ENCODE results near the gene NT5DC1.

The NT5DC1 gene

DNA sequence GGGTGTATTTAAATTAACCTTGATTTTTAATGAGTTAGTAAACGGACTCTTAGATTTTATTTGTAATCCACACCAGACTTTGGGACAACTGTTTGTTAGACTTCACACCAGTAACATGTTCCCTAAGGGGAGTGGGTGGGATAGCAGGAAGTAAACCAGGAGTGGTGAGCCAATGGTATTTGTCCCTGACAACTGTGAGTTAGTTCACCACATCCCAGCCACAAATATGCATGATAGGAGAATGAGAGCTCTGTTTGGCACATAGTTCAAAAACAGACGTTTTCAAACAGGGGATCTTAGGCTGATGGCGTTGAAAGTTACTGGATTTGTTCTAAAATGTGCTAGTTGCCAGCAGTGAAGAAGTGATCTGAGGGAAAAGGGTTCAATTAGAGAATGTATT lies 44.0 kb downstream of the NT5DC1 start:
- DNase-seq: no peak

DNA sequence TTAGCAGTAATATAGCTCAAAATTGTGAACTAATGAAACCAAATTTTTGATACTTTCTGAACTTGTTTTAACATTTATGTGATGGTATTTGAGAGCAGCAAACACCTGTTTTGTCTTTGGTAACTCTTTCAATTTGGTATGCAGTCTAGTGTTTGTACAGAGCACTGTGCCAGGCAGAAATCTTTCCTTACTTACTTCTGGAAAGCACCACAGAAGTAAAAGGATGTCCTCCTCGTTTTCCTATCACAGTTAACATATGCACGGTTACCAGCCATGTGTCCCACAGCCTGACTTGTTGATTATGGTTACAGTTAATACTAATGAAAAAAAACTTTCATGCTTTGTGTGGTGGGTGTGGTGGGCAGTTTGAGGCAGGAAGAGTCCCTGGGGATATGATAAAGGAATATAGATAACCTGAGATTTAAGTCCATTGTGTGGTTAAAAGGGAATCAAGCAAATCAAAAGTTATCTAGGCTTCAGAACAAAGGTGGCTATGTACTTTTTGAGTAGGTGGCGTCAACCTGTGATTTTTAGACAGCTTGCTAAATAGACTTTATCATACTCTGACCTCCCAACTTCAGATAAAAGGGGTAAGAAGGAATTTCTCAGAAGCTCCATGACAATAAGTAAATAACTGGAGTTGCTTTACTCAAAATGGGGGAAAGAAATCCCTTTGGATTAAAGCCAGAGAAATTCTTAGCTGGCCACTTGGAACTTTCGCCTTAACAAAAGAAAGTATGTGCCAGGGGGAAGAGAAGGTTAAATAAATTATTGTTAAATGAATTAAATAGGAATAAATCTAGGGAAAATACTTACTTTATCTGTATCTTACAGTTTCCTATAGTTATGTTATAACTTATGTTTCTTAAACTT lies 45.4 kb downstream of the NT5DC1 start:
- DNase-seq: no peak

DNA sequence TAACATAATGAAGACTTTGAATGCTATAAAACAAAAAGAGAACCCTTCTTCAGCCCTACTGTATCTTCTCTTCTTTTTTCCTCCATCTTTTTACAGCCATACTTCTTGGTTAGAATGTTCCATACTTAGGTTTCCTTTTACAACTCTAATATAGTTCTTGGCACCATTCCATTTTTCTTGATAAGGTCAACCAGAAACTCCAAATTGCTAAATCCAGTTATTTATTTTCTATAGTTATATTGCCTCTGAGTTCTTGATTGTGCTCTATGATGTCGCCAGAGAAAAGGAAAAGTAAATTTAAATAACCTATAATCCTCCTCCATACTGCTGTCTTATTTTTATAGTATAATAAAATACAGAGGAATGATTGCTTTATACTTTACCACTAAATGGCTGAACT lies 52.0 kb downstream of the NT5DC1 start:
- DNase-seq: no peak

DNA sequence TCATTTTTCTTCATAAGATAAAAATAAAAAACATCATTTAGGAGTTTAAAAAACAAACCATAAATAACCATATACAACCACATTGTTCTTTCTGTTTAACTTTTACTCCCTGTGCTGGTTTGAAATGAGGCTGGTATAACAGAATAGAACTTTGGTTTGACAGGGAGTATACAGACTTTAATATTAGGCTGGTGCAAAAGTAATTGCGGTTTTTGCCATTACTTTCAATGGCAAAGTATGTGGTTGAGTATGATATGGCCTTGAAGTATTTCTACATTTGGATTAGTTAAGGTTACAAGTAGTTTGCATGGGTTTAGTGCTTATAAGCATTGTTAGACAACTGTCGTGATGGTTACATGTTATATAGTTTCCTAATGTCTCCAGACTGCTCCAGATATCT lies 54.2 kb downstream of the NT5DC1 start:
- no peak for DNase-seq

DNA sequence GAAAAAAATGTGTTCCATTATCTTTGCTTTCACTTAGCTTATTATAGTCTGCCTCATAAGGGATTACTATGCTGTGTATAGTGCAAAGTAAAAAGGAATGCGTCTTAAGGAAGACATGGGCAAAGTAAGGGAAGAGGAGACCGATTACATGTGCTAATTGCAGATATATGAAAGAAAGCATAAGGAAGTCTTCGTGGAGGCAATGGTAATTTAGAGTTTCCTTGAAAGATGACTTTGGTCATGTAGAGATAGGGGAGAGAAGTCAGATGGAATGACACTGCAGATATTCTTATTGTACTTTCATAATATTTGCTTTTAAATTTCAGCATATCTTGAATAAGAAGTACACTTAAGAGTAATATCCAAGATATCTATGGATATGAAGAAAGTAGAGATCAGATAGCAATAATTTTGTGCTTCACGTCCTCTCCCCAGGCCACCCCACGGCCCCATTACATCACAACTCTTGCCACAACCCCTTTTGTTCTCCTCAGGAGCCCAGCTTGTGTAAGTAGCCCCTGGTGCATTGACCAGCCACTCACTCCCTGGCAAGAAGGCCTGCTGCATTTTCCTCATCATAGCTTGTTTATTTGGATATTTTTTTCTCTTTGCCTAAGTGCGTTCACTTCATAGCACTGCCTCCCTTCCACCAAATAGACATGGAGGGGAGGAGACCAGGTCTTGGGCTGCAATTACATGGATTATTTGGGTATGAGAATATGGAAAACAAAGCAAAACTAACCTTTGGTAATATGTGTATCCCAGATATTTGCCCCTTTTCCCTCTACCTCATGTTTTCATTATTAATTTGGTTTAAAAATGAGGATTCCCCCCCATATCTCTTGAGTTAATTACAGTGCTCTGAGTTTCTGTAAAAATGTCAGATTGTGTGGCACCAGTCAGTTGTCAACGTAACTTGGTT lies 56.0 kb downstream of the NT5DC1 start:
- no peak for DNase-seq

DNA sequence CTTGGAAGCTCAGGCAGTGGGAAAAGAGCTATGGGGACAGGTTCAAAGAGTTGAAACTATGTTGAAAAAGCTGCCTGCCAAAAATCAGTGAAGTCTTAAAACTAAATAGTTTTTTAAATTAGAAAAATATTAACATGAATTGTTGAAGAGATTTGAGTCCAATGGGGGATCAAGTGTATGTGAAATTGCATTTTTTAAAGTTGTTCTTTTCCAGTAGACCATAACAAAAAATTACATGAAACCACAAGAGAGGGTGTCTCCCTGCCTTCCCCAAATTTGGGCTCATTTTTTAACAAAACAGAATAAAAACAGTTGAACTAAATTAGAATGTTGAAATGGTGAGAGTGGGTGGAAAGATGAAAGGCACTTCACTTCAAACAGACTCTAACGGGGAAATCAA lies 56.7 kb downstream of the NT5DC1 start:
- no peak for DNase-seq

DNA sequence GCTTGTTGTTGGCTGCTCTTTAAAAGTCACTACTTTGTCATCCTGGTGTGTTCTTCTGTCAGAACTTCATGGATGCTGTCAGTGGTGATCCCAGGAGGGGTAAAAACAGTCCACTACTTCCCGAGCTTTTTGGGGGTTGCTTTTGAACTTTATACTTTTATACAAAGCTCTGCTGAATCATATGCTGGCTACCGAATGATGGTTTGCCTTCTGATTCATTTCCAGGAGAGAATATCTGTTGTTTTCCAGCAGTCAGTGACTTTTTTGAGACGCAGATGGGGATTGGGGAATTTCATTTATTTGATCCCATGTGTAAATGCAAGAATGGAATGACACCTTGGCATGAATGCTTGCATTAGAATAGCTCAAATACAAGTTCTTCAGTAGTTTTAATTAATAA lies 58.0 kb downstream of the NT5DC1 start:
- DNase-seq: no peak

DNA sequence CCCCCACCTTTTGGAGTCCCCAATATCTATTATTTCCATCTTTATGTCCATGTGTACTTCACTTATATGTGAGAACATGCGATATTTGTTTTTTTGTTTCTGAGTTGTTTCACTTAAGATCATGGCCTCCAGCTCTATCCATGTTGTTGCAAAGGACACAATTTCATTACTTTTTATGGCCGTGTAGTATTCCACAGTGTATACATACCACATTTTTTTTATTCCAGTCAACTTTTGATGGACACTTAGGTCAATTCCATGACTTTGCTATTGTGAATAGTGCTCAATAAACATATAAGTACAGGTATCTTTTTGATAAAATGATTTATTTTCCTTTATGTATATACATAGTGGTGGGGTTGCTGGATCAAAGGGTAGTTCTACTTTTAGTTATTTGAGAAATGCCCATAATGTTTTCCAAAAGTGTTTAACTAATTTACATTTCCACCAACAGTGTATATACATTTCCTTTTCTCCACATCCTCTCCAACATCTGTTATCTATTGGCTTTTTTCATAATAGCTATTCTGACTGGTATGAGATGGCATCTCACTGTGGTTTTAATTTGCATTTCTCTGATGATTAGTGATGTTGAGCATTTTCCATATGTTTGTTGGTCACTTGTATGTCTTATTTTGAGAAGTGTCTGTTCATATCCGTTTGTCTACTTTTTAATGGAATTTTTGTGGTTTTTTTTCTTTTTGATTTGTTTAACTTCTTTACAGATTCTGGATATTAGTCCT lies 59.3 kb downstream of the NT5DC1 start:
- DNase-seq: no peak

DNA sequence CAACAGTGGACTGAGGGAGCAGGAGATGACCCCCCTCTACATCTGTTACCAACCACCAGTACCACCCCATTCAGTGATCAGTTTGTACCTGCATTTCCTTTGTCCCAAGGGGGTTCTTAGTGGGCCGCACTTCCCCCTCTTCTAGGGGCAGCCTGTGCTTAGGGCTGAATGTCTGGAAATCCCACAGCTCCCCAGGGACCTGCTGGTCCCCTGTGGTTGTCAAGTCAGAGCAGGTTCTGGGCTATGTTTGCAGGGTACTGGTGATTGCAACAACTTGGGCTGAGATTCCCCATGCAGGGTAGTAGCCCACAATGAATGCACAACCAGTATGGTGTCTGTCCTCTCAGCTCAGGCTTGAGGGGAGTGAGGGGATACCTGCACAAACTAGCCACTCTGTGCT lies 64.9 kb downstream of the NT5DC1 start:
- no peak for DNase-seq

DNA sequence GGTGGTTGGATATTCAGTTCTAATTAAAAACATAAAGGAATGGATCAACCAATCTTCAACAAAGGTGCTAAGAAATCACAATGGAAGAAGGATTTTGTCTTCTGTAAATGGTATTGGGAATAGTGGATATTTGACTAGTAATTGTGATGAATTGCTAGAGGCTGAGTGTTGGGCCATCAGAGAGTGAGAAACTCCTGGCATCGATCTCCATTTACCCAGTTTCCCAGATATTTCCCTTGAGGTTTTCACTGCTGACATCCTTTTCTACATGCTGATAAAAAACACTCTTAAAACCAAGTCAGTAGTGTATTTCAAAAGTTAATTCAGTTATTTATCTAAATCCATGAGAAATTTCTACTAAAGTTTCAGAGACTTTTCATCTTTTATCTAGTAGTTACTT lies 65.7 kb downstream of the NT5DC1 start:
- DNase-seq: no peak

DNA sequence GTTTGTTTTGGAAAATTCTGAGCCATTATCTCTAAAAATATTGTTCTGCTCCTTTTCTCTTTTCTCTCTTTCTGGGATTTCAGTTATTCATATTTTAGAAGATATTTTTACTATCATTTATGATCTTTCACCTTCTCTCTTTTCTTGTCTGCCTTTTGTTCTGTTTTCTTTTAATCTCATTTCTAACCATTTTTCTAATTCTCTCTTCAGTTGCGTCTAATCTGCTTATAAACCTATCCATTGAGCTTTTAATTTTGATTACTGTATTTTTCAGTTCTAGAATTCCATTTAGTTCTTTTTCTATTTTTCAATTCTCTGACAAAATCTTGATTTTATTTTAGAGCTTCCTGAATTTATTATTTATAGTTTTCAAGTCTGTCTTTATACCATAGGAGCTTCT lies 67.5 kb downstream of the NT5DC1 start:
- no peak for DNase-seq

DNA sequence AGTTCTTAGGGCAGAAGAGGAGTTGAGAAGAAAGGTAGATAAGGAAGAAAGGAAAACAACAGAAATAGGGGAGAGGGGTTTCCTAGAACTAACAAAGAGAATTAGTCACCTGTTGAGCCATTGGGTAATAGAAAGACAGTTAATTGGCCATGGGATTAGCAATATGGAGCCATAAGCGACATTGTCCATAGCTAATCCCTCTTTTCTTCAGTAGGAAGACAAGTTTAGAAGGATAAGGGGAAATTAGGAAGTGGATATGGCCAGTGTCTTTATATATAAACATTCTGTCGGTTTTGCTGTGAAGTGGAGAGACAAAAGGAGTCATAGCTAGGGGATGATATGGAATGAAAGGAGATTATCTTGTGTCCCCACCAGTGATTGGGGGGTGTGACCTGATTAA lies 69.2 kb downstream of the NT5DC1 start:
- no peak for DNase-seq

DNA sequence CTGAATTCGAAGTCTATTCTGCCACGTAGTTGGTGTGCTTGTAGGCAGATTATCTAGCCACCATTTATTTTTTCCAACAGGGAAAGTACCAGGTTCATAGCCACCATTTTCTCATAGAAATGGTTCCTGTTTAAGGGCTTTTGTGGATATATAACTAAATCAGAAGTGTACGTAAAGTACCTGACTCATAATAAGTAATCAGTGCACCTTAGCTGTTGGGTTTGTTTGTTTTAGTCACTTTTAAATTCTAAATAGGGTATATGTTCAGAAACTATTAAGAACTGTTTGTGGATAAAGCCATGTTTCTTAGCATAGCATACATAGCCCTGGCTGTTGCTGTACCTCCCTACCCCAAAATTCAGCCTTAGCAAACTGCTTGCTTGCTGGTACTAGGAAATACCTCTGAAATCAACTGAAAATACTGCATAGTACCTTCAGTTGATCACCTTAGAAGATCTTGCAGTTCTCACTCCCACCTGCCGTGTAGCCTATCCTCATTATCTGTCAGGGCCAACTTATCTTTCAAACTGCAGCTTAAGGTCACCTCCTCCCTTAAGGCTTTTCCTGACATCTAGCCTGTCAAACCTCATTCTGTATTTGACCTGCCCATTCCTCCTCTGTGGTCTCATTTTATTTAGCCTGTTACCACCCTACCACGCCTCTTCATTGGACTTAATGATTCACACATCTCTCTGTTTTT lies 69.9 kb downstream of the NT5DC1 start:
- no peak for DNase-seq

DNA sequence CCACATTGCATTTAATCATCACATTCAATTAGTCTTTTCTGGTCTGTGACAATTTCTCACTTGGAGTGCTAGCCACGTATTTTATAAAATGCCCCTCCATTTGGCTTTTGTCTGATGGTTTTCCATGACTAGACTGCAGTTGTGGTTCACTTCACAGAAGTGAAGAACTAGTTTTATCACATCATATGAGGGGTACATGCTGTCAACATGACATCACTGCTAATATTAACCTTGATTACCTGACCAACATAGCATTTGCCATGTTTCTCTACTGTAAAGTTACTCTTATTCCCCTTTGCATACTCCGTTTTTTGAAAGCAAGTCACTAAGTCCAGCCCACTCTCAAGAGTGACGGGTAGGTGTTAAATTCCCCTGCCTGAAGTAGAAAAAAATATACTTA lies 73.3 kb downstream of the NT5DC1 start:
- no peak for DNase-seq

DNA sequence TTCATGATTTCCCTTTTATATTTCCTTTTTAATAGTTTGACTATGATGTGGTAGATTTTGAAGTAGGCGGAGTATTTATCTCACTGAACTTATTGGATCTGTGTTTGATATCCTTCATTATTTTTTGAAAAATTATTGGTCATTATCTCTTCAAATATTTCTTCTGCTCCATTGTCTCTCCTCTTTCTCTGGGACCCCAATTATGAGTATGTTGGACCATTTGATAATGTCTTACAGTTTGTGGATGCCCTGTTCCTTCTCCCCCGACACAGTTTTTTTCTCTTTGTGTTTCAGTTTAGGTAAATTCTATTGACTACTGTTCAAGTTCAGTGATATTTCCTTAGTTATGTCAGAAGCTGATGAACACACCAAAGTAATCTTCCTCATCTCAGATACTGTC lies 74.7 kb downstream of the NT5DC1 start:
- DNase-seq: no peak

DNA sequence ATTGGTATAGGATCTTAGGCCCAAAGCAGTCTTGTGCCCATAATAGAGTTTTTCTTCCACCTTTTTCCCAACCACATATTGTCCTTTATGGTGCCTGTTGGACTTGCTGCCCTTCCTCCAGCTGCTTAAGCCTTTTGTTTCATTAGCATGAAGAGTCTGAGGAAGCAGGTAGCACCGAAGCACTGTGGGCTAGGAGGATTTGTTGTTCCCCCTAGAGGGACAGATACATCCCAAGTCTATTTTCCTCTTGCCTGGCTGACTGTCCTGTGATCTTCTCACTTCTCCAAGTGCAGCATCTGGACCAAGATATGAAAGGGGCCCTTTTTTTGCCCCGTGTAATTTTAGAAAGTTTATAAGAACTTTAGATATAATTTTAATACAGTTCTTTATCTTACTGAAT lies 75.9 kb downstream of the NT5DC1 start:
- DNase-seq: no peak

DNA sequence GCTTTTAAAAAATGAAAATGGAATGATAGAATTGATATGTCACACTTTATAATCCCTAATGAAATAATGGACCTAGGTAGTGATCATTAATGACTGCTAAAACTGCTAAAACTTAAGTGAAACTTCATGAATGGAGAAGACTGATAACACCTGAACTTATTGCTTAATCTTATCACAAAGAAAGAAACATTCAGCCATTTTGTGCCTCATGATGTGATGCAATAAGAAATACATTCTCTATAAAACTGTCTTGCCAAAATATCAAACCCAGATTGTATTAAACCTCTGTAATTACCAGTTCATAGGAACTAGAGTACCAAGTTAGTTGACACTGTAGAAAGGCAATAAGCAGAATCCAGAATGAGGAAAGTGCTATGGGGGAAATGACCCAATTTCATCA lies 79.7 kb downstream of the NT5DC1 start:
- DNase-seq: no peak

DNA sequence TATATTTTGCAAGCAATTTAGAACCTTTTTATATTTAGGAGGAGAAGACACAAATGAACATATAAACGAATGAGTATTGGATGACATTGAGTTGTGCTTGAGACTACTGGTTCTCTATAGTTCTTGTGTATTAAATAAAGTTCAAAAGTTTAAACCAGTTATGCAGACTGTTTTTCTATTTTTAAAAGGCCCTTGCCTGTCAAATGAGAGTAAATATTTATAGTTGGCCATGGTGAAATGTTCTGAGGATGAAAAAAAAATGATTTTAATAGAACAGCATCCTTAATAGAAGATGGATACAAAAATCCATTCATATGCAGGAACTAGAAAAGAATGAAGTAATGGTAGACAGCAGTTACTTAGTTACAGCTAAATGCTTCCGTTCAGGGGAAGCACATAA lies 88.8 kb downstream of the NT5DC1 start:
- DNase-seq: no peak

DNA sequence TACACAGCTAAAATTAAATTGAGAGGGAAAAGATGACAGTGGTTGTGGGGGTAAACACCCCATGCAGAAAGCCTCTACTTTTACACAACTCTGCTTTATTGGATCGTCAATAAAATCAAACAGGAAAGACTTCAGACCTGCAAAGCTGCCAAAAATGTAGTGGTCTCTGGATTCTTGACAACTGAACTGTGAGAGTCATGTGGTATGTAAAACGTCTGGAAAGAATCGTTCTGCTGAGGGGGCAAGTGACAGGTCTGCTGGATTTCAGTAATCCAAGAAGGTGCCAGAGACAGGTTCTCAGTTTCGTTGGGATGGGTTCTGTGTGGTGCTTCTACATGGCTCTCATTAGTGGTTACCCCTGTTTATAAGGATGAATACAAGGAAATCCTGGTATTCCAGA lies 89.9 kb downstream of the NT5DC1 start:
- no peak for DNase-seq

DNA sequence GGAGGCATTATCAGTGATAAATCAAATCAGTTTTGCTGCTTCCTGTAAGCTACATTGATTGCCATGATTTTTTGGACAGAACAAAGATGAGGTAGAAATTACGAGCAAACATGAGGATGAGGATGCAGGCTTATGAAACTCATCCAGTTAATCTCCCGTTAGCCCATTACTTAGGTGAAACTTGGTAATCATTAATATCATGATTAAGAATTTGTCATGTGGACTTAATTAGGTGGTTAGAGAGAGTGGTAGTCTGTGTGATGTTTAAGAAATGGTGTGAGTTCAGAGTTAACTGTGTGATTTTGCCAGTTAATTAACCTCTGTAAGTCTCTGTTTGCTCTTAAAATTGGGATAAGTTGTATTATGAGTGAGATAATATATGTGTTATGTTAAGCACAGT lies 91.2 kb downstream of the NT5DC1 start:
- DNase-seq: no peak

DNA sequence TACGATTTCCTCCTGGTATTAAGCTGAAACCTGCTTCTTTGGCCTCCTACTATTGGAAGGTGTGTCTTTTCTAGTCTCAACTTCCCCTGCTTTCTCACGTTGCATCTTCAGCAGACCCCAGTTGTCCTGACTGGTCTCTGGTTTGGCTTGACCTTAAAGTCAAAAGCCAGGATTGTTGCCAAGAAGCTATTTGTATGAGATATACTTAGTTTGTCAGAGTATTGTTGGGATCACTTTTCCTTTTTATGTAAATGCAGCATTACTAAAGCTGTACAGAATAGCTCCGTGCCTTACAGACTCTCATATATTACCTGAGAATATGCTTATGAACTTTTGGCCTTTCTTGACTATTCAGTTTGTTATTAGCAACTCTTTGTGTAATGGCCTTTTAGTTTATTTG lies 92.1 kb downstream of the NT5DC1 start:
- DNase-seq: no peak

DNA sequence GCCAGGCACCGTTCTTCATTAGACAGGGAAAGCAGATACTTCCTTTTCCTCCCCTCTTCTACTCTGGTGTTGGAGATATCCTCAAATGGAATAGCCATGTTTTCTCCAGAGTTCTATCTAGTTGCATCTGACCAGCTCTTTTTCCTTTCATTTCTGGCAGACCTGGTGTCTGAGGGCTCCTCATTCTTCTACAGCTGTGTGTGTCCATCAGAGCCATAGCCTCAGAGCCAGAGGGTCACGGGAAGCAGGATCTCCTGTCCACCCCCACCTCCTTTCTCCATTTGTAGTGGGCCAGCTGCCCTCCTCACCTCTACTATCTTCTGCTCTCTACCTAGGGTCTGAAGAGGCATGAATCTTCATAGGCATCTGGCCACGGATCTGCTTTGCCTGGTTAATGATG lies 96.2 kb downstream of the NT5DC1 start:
- DNase-seq: no peak

Measured in NCI-H446 treated with DMSO at 0.1 percent for 48 hours (cell line).